ENCODE measurements around the gene ADD2.

DNA sequence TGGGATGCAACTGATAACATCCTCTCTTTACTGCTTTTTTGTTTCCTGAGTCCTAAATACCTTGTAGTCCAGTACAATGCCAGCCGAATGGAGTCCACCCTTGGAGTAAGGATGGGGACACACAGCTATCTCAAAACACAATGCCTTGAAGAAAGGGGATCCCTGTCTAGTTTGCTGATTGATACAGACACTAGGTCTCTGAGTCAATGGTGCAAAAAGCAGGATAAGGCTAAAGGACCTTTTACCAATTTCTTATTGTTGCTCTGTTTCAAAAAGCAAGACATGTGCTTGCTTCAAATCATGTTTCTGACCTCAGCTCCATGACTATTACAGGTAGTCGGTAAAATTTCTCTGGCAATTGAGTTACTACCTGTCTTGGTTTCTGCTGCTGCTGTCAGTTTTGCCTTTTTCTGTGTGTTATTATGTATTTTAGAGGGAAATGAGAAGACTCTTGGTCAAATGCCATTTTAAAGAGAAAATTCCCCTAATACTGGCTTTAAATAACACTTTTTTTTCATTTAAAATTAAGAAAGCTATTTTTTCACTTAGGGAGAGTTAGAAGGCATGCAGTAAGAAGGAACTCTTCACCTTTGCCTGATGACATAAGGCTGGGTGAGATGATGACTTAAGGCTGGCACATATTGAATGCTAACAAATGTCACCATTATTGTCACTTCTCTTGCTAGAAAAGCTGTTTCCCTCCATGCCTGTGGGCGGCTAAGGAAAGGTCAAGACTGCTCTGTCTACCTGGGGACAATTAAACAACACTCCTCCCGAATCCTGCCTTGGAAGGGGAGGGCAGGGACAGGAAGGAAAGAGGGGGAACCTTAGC lies 27.4 kb upstream of the ADD2 start:
- TF ChIP-seq, protein P1, sequence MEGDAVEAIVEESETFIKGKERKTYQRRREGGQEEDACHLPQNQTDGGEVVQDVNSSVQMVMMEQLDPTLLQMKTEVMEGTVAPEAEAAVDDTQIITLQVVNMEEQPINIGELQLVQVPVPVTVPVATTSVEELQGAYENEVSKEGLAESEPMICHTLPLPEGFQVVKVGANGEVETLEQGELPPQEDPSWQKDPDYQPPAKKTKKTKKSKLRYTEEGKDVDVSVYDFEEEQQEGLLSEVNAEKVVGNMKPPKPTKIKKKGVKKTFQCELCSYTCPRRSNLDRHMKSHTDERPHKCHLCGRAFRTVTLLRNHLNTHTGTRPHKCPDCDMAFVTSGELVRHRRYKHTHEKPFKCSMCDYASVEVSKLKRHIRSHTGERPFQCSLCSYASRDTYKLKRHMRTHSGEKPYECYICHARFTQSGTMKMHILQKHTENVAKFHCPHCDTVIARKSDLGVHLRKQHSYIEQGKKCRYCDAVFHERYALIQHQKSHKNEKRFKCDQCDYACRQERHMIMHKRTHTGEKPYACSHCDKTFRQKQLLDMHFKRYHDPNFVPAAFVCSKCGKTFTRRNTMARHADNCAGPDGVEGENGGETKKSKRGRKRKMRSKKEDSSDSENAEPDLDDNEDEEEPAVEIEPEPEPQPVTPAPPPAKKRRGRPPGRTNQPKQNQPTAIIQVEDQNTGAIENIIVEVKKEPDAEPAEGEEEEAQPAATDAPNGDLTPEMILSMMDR (IDR thresholded peaks at IDR 0.05): no peak
- TF ChIP-seq POLR2A (IDR thresholded peaks at IDR 0.05) (no peak), POLR2AphosphoS5 (IDR thresholded peaks at IDR 0.05; ENCODE audit: insufficient read depth in 1 of 2, low read depth in 1 of 2) (no peak)
